ENCODE data around the gene ELMO1. TPM values are rescaled to one million over a fixed set of nuclear protein-coding genes. Genes with fewer than 3 reads are reported as not detected.

ELMO1 gene
- total RNA-seq, 1 experiment from 2014 or later = 137 TPM

GRCh38 chr7:37424995-37425394, 23.7 kb downstream of the ELMO1 start:
- no peak for DNase-seq
- no peaks in the 10 kb centered on the region for H3K9me3 ChIP-seq (ENCODE audit: low read length)
- H3K9ac ChIP-seq (ENCODE audit: low read length) = no peak overlapping the region
- no peak overlapping the region for H2AFZ ChIP-seq (ENCODE audit: low read length)
- no peak overlapping the region for H3K27ac ChIP-seq (ENCODE audit: low read length)
- H3K4me3 ChIP-seq (ENCODE audit: low read length) = no peak overlapping the region
- no peaks in the 10 kb centered on the region for H3K4me1 ChIP-seq (ENCODE audit: low read length)
- no peaks in the 10 kb centered on the region for H3K27me3 ChIP-seq (ENCODE audit: low read length)
- H3K36me3 ChIP-seq (ENCODE audit: insufficient read depth, low read length) = no peaks in the 10 kb centered on the region
- H3K79me2 ChIP-seq (ENCODE audit: low read length) = no peaks in the 10 kb centered on the region
- no peak overlapping the region for H3K4me2 ChIP-seq (ENCODE audit: low read depth, low read length, poor library complexity, severe bottlenecking)
- no peaks in the 10 kb centered on the region for H3K9me2 ChIP-seq (replicated peaks; ENCODE audit: insufficient read depth, low read length)
- no peaks in the 10 kb centered on the region; the same call in 1 of the 2 replicates for H4K20me1 ChIP-seq (ENCODE audit: insufficient read depth, low read depth, low read length)

GRCh38 chr7:37424521-37424920, 24.1 kb downstream of the ELMO1 start:
- Histone ChIP-seq H4K20me1 (ENCODE audit: insufficient read depth, low read depth, low read length) (no peaks in the 10 kb centered on the region; the same call in 1 of the 2 replicates), H3K27me3 (ENCODE audit: low read length) (no peaks in the 10 kb centered on the region), H3K27ac (ENCODE audit: low read length) (no peak overlapping the region), H3K4me3 (ENCODE audit: low read length) (no peak overlapping the region), H3K9me3 (ENCODE audit: low read length) (no peaks in the 10 kb centered on the region), H3K4me1 (ENCODE audit: low read length) (no peaks in the 10 kb centered on the region), H3K4me2 (ENCODE audit: low read depth, low read length, poor library complexity, severe bottlenecking) (no peak overlapping the region), H3K79me2 (ENCODE audit: low read length) (no peaks in the 10 kb centered on the region), H3K9ac (ENCODE audit: low read length) (no peak overlapping the region), H2AFZ (ENCODE audit: low read length) (no peak overlapping the region), H3K36me3 (ENCODE audit: insufficient read depth, low read length) (no peaks in the 10 kb centered on the region), H3K9me2 (replicated peaks; ENCODE audit: insufficient read depth, low read length) (no peaks in the 10 kb centered on the region)
- DNase-seq = no peak

GRCh38 chr7:37421861-37422500, 26.7 kb downstream of the ELMO1 start:
- no peak for DNase-seq
- no peaks in the 10 kb centered on the region for H4K20me1 ChIP-seq (ENCODE audit: insufficient read depth, low read depth, low read length)
- no peak overlapping the region for H3K9ac ChIP-seq (ENCODE audit: low read length)
- H3K27ac ChIP-seq (ENCODE audit: low read length) = no peak overlapping the region
- H3K4me2 ChIP-seq (ENCODE audit: low read depth, low read length, poor library complexity, severe bottlenecking) = no peak overlapping the region
- no peak overlapping the region for H2AFZ ChIP-seq (ENCODE audit: low read length)
- no peaks in the 10 kb centered on the region for H3K79me2 ChIP-seq (ENCODE audit: low read length)
- no peak overlapping the region for H3K4me3 ChIP-seq (ENCODE audit: low read length)
- H3K36me3 ChIP-seq (ENCODE audit: insufficient read depth, low read length) = no peaks in the 10 kb centered on the region
- H3K9me2 ChIP-seq (replicated peaks; ENCODE audit: insufficient read depth, low read length) = no peaks in the 10 kb centered on the region
- no peaks in the 10 kb centered on the region for H3K27me3 ChIP-seq (ENCODE audit: low read length)
- H3K4me1 ChIP-seq (ENCODE audit: low read length) = no peaks in the 10 kb centered on the region
- no peaks in the 10 kb centered on the region for H3K9me3 ChIP-seq (ENCODE audit: low read length)

GRCh38 chr7:37420946-37421695, 27.5 kb downstream of the ELMO1 start:
- no peaks in the 10 kb centered on the region for H3K79me2 ChIP-seq (ENCODE audit: low read length)
- no peak overlapping the region for H3K4me3 ChIP-seq (ENCODE audit: low read length)
- H4K20me1 ChIP-seq (ENCODE audit: insufficient read depth, low read depth, low read length) = no peaks in the 10 kb centered on the region

GRCh38 chr7:37419496-37419895, 29.2 kb downstream of the ELMO1 start:
- Histone ChIP-seq H3K4me3 (ENCODE audit: low read length) (no peak overlapping the region), H3K9ac (ENCODE audit: low read length) (no peak overlapping the region), H3K9me3 (ENCODE audit: low read length) (no peaks in the 10 kb centered on the region), H3K27ac (ENCODE audit: low read length) (no peak overlapping the region), H3K4me1 (ENCODE audit: low read length) (no peaks in the 10 kb centered on the region), H3K79me2 (ENCODE audit: low read length) (no peaks in the 10 kb centered on the region), H3K4me2 (ENCODE audit: low read depth, low read length, poor library complexity, severe bottlenecking) (no peak overlapping the region), H4K20me1 (ENCODE audit: insufficient read depth, low read depth, low read length) (no peaks in the 10 kb centered on the region; the same call in 1 of the 2 replicates), H2AFZ (ENCODE audit: low read length) (no peak overlapping the region), H3K9me2 (replicated peaks; ENCODE audit: insufficient read depth, low read length) (no peaks in the 10 kb centered on the region), H3K27me3 (ENCODE audit: low read length) (no peaks in the 10 kb centered on the region), H3K36me3 (ENCODE audit: insufficient read depth, low read length) (no peaks in the 10 kb centered on the region)
- peak; percentile 54 for DNase-seq

More at GRCh38 chr7:37420946-37421695, 27.5 kb downstream of the ELMO1 start:
- H3K27ac ChIP-seq (ENCODE audit: low read length) = no peak overlapping the region
- no peak overlapping the region for H3K9ac ChIP-seq (ENCODE audit: low read length)
- no peaks in the 10 kb centered on the region for H3K9me2 ChIP-seq (replicated peaks; ENCODE audit: insufficient read depth, low read length)
- no peaks in the 10 kb centered on the region for H3K27me3 ChIP-seq (ENCODE audit: low read length)
- H3K9me3 ChIP-seq (ENCODE audit: low read length) = no peaks in the 10 kb centered on the region
- no peaks in the 10 kb centered on the region for H3K4me1 ChIP-seq (ENCODE audit: low read length)
- DNase-seq = no peak
- H3K36me3 ChIP-seq (ENCODE audit: insufficient read depth, low read length) = no peaks in the 10 kb centered on the region
- no peak overlapping the region for H3K4me2 ChIP-seq (ENCODE audit: low read depth, low read length, poor library complexity, severe bottlenecking)
- no peak overlapping the region for H2AFZ ChIP-seq (ENCODE audit: low read length)

GRCh38 chr7:37418381-37418780, 30.3 kb downstream of the ELMO1 start:
- no peaks in the 10 kb centered on the region for H3K9me2 ChIP-seq (replicated peaks; ENCODE audit: insufficient read depth, low read length)
- no peak overlapping the region for H3K4me3 ChIP-seq (ENCODE audit: low read length)
- H3K4me2 ChIP-seq (ENCODE audit: low read depth, low read length, poor library complexity, severe bottlenecking) = no peak overlapping the region
- H3K9ac ChIP-seq (ENCODE audit: low read length) = no peak overlapping the region
- no peaks in the 10 kb centered on the region for H3K79me2 ChIP-seq (ENCODE audit: low read length)
- no peak overlapping the region for H2AFZ ChIP-seq (ENCODE audit: low read length)
- H3K27ac ChIP-seq (ENCODE audit: low read length) = no peak overlapping the region
- no peaks in the 10 kb centered on the region for H3K27me3 ChIP-seq (ENCODE audit: low read length)
- H3K4me1 ChIP-seq (ENCODE audit: low read length) = no peaks in the 10 kb centered on the region
- H3K9me3 ChIP-seq (ENCODE audit: low read length) = no peaks in the 10 kb centered on the region
- H3K36me3 ChIP-seq (ENCODE audit: insufficient read depth, low read length) = no peaks in the 10 kb centered on the region
- H4K20me1 ChIP-seq (ENCODE audit: insufficient read depth, low read depth, low read length) = no peaks in the 10 kb centered on the region; the same call in 1 of the 2 replicates
- no peak for DNase-seq

- Histone ChIP-seq H3K27me3 (ENCODE audit: low read length) (no peaks in the 10 kb centered on the region), H3K36me3 (ENCODE audit: insufficient read depth, low read length) (no peaks in the 10 kb centered on the region), H3K9me2 (replicated peaks; ENCODE audit: insufficient read depth, low read length) (no peaks in the 10 kb centered on the region), H3K27ac (ENCODE audit: low read length) (no peak overlapping the region), H3K4me2 (ENCODE audit: low read depth, low read length, poor library complexity, severe bottlenecking) (no peak overlapping the region), H3K9me3 (ENCODE audit: low read length) (no peaks in the 10 kb centered on the region), H4K20me1 (ENCODE audit: insufficient read depth, low read depth, low read length) (no peaks in the 10 kb centered on the region; the same call in 1 of the 2 replicates), H3K9ac (ENCODE audit: low read length) (no peak overlapping the region), H3K4me1 (ENCODE audit: low read length) (no peaks in the 10 kb centered on the region), H3K4me3 (ENCODE audit: low read length) (no peak overlapping the region), H2AFZ (ENCODE audit: low read length) (no peak overlapping the region), H3K79me2 (ENCODE audit: low read length) (no peaks in the 10 kb centered on the region)
- no peak for DNase-seq
These were observed 31.6 kb downstream of the ELMO1 start for GRCh38 chr7:37417107-37417474.

- Histone ChIP-seq H3K4me1 (ENCODE audit: low read length) (no peaks in the 10 kb centered on the region), H3K9ac (ENCODE audit: low read length) (no peak overlapping the region), H4K20me1 (ENCODE audit: insufficient read depth, low read depth, low read length) (no peaks in the 10 kb centered on the region; the same call in 1 of the 2 replicates), H3K79me2 (ENCODE audit: low read length) (no peaks in the 10 kb centered on the region), H2AFZ (ENCODE audit: low read length) (no peak overlapping the region), H3K9me3 (ENCODE audit: low read length) (no peaks in the 10 kb centered on the region), H3K9me2 (replicated peaks; ENCODE audit: insufficient read depth, low read length) (no peaks in the 10 kb centered on the region), H3K4me2 (ENCODE audit: low read depth, low read length, poor library complexity, severe bottlenecking) (no peak overlapping the region), H3K36me3 (ENCODE audit: insufficient read depth, low read length) (no peaks in the 10 kb centered on the region), H3K27me3 (ENCODE audit: low read length) (no peaks in the 10 kb centered on the region), H3K4me3 (ENCODE audit: low read length) (no peak overlapping the region), H3K27ac (ENCODE audit: low read length) (no peak overlapping the region)
- no peak for DNase-seq
These were observed 32.1 kb downstream of the ELMO1 start for GRCh38 chr7:37416378-37417106.
